ENCODE measurements around the gene SH2D2A.
"Not testable (repeated sequence)": the region's sequence is repeated elsewhere in the genome, so short reads cannot be mapped to it uniquely, and the experiment has no call there.

The SH2D2A gene

GRCh38 chr1:156766298-156767100 lies 50.1 kb downstream of the SH2D2A start:
- H3K4me3 ChIP-seq (ENCODE audit: low read depth, low read length) = peak overlapping the region; percentile 94
- no peak for DNase-seq (ENCODE audit: low read depth)
- 0 out of 2 replicates have a peak, but pooled peaks have one; percentile 13 for TF ChIP-seq CTCF (IDR thresholded peaks at IDR 0.05; ENCODE audit: control insufficient read depth, extremely low read depth, insufficient read depth)

- H3K4me3 ChIP-seq (ENCODE audit: low read depth, low read length) = peak overlapping the region; percentile 94
- DNase-seq (ENCODE audit: low read depth) = no peak
- no peak for TF ChIP-seq CTCF (IDR thresholded peaks at IDR 0.05; ENCODE audit: control insufficient read depth, extremely low read depth, insufficient read depth)
Measured at GRCh38 chr1:156765666-156766065, 51.0 kb downstream of the SH2D2A start.

- not testable (repeated sequence) for DNase-seq (ENCODE audit: low read depth)
Measured at GRCh38 chr1:156765136-156765535, 51.5 kb downstream of the SH2D2A start.

DNA sequence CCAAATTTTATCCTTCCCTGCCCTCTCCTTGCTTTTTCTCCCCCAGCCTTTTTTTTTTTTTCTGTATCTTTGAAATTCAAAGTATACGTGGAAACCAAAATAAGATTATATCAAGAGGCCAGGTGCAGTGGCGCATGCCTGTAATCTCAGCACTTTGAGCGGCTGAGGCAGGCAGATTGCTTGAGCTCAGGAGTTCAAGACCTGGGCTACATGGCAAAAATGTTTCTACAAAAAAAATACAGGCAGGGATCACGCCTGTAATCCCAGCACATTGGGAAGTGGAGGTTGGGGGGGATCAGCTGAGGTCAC lies 55.9 kb downstream of the SH2D2A start:
- H3K4me3 ChIP-seq (ENCODE audit: low read depth, low read length) = no peak overlapping the region
- no peak for TF ChIP-seq CTCF (IDR thresholded peaks at IDR 0.05; ENCODE audit: control insufficient read depth, extremely low read depth, insufficient read depth)
- DNase-seq (ENCODE audit: low read depth) = no peak

More at GRCh38 chr1:156765136-156765535, 51.5 kb downstream of the SH2D2A start:
- H3K4me3 ChIP-seq (ENCODE audit: low read depth, low read length) = not testable (repeated sequence)

DNA sequence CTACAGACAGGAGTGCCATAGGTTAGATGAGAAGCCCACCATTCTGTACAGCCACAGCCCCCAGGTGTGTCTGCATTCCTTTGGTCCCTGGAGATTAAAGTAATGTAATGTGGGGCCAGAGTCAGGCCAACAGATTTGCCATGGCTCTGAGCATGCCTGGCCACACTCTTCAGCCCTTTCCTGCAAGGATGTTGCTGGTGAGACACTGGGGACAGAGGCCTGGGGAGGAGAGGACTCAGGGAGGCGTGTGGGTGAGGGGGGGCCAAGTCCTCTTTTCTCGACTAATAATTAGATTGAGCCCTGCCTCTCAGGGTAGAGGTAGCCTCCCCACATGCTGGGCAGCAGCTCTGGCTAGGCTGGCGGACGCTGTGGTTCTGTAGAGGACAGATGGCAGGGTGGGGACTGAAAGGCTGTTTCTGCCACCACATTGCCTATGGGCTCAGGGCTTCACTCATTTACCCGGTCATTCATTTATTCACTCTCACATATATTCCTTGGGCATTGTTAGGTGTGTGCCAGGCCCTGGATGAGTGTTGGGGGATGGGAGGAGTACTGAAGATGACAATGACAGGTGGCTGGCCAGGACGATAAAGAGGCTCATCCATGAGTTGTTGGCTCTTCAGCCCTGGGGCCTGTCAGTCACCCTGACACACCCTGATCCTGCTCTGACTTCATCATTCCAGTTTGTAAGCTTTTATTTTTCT lies 56.4 kb downstream of the SH2D2A start:
- no peak for TF ChIP-seq CTCF (IDR thresholded peaks at IDR 0.05; ENCODE audit: control insufficient read depth, extremely low read depth, insufficient read depth)
- H3K4me3 ChIP-seq (ENCODE audit: low read depth, low read length) = no peak overlapping the region
- no peak for DNase-seq (ENCODE audit: low read depth)

- not testable (repeated sequence) for H3K4me3 ChIP-seq (ENCODE audit: low read depth, low read length); DNase-seq (ENCODE audit: low read depth)
Measured at GRCh38 chr1:156757572-156758253, 58.9 kb downstream of the SH2D2A start.

DNA sequence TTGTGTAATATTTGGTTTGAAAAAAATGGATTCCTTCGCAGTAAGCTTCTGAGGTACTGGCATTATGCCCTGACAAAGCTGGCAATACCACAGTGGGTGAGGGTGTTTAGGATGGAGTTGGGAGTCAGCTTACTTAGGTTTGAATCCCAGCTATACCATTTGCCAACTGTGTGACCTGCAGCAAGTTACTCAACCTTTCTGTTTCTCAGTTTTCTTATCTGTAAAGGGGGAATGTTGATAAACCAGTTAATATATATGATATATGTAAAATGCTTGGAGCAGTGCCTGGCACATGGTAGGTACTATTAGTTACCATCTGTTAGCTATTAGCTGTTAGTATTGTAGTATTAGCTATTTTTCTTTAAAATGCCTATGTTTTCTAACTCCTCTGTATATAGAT lies 60.3 kb downstream of the SH2D2A start:
- no peak for TF ChIP-seq CTCF (IDR thresholded peaks at IDR 0.05; ENCODE audit: control insufficient read depth, extremely low read depth, insufficient read depth)
- no peak overlapping the region for H3K4me3 ChIP-seq (ENCODE audit: low read depth, low read length)
- DNase-seq (ENCODE audit: low read depth) = no peak

All from LNCaP clone FGC (cell line).